C4-2B (cell line): ENCODE results near the gene BUB1.

ENCODE experiments used
- H3K27ac ChIP-seq: fragments of 450-650 bp; 2 replicates; pipeline ENCODE4 v1.5.1; 2017
- CTCF ChIP-seq: fragments of 450-650 bp; conservative IDR thresholded peaks from 2 replicates; pipeline ENCODE4 v1.5.1; 2017; ENCODE audit warnings: mild to moderate bottlenecking
- ZFX ChIP-seq: fragments of 450-650 bp; IDR thresholded peaks from 2 replicates; pipeline ENCODE4 v1.6.1; 2017

Gene BUB1

GRCh38 chr2:110682872-110683271 is 5.0 kb upstream of the BUB1 start:
- H3K27ac ChIP-seq = no peak overlapping the region
- TF ChIP-seq CTCF (no peak), ZFX (no peak)

GRCh38 chr2:110682267-110682666 is 4.4 kb upstream of the BUB1 start:
- H3K27ac ChIP-seq = no peak overlapping the region
- TF ChIP-seq CTCF (no peak), ZFX (no peak)

GRCh38 chr2:110680709-110681108 is 2.8 kb upstream of the BUB1 start:
- TF ChIP-seq CTCF (no peak), ZFX (no peak)
- H3K27ac ChIP-seq = no peak overlapping the region

GRCh38 chr2:110679865-110680264 is 2.0 kb upstream of the BUB1 start:
- TF ChIP-seq CTCF (no peak), ZFX (no peak)
- H3K27ac ChIP-seq = no peak overlapping the region

- no peak overlapping the region for H3K27ac ChIP-seq
- TF ChIP-seq CTCF = peak; percentile 5
- TF ChIP-seq ZFX = no peak
Measured at GRCh38 chr2:110679337-110679707, 1.5 kb upstream of the BUB1 start.

GRCh38 chr2:110678457-110679336 is 834 bp upstream of the BUB1 start:
- TF ChIP-seq CTCF = 0 out of 2 replicates have a peak, but pooled peaks have one; percentile 12
- no peak for TF ChIP-seq ZFX

GRCh38 chr2:110677080-110677479 is 783 bp downstream of the BUB1 start:
- H3K27ac ChIP-seq = peak overlapping the region; percentile 88; the same call in 1 of the 2 replicates
- no peak for TF ChIP-seq CTCF
- no peak for TF ChIP-seq ZFX

More at GRCh38 chr2:110678457-110679336, 834 bp upstream of the BUB1 start:
- peak overlapping the region; percentile 88 for H3K27ac ChIP-seq
